ENCODE results near the gene TMPRSS11E.

DNA sequence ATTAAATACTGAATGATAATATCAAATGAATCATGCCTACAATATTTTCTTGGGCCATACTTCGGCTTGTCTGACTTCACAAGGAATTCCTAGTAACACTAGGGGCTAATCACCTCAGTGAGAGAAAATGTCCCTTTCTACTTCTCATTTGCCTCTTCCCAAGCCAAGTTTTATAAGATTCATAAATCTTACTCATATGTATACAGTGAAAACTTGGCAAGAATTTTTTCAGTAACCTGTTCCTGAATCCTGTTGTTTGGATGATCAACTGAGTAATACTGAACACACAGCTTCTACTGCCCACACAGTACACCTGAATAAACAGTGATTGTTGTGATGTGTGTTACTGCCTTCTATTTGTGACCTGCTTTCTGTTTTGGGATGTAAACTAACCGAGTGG, 16.5 kb downstream of the TMPRSS11E start:
- TF ChIP-seq, protein P1, sequence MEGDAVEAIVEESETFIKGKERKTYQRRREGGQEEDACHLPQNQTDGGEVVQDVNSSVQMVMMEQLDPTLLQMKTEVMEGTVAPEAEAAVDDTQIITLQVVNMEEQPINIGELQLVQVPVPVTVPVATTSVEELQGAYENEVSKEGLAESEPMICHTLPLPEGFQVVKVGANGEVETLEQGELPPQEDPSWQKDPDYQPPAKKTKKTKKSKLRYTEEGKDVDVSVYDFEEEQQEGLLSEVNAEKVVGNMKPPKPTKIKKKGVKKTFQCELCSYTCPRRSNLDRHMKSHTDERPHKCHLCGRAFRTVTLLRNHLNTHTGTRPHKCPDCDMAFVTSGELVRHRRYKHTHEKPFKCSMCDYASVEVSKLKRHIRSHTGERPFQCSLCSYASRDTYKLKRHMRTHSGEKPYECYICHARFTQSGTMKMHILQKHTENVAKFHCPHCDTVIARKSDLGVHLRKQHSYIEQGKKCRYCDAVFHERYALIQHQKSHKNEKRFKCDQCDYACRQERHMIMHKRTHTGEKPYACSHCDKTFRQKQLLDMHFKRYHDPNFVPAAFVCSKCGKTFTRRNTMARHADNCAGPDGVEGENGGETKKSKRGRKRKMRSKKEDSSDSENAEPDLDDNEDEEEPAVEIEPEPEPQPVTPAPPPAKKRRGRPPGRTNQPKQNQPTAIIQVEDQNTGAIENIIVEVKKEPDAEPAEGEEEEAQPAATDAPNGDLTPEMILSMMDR (IDR thresholded peaks at IDR 0.05): no peak
- no peak for TF ChIP-seq POLR2AphosphoS5 (IDR thresholded peaks at IDR 0.05)
- no peak for TF ChIP-seq POLR2A (IDR thresholded peaks at IDR 0.05)
- TF ChIP-seq EP300 (IDR thresholded peaks at IDR 0.05): no peak

Measured in upper lobe of left lung (tissue), 4 donors.